Neural cell (in vitro differentiated cells): ENCODE data around the gene NDUFS7. TPM values are rescaled to one million over a fixed set of nuclear protein-coding genes. Genes with fewer than 3 reads are reported as not detected.

Experiments
- H2AFZ ChIP-seq: fragments of 200-600, 300-800 bp; sonication (generic), shearing (Covaris generic); 2 replicates; pipeline ENCODE4 v1.6.0; 2014; ENCODE audit warnings: low read depth, mild to moderate bottlenecking, antibody characterized with exemption, low read length, moderate library complexity
- H3F3A ChIP-seq: fragments of 200-600 bp; shearing (Covaris generic); 2 replicates; pipeline ENCODE4 v1.6.1; 2016; ENCODE audit warnings: mild to moderate bottlenecking, moderate library complexity, mixed read lengths, antibody characterized with exemption, low read length; ENCODE audit not compliant: insufficient read depth, poor library complexity, severe bottlenecking
- H3K27ac ChIP-seq: fragments of 200-600, 300-800 bp; sonication (generic), shearing (Covaris generic); 2 replicates; pipeline ENCODE4 v1.5.1; 2014; ENCODE audit warnings: mild to moderate bottlenecking, low read length, moderate library complexity
- H3K27me3 ChIP-seq: fragments of 300-800, 200-600 bp; sonication (generic), shearing (Covaris generic); 2 replicates; pipeline ENCODE4 v1.6.0; 2014; ENCODE audit warnings: mild to moderate bottlenecking, low read depth, low read length, moderate library complexity; ENCODE audit not compliant: insufficient read depth
- H3K36me3 ChIP-seq: fragments of 300-800, 200-600 bp; sonication (generic), shearing (Covaris generic); 2 replicates; pipeline ENCODE4 v1.5.1; 2014; ENCODE audit warnings: mild to moderate bottlenecking, antibody characterized with exemption, low read length, moderate library complexity; ENCODE audit not compliant: insufficient read depth
- H3K4me2 ChIP-seq: fragments of 300-800, 200-600 bp; sonication (generic), shearing (Covaris generic); 2 replicates; pipeline ENCODE4 v1.6.0; 2014; ENCODE audit warnings: mild to moderate bottlenecking, low read length
- H3K4me3 ChIP-seq: fragments of 300-800, 200-600 bp; sonication (generic), shearing (Covaris generic); 2 replicates; pipeline ENCODE4 v1.5.1; 2014; ENCODE audit warnings: mild to moderate bottlenecking, low read length, moderate library complexity
- H3K79me2 ChIP-seq: fragments of 200-600 bp; shearing (Covaris generic); replicated peaks from 2 replicates; pipeline ENCODE4 v1.6.0; 2014; ENCODE audit warnings: mild to moderate bottlenecking, low read length, moderate library complexity; ENCODE audit not compliant: insufficient read depth
- H3K9ac ChIP-seq: fragments of 300-800, 200-600 bp; sonication (generic), shearing (Covaris generic); 2 replicates; pipeline ENCODE4 v1.6.1; 2016; ENCODE audit warnings: mild to moderate bottlenecking, low read length, mixed read lengths
- H3K9me2 ChIP-seq: fragments of 200-600 bp; shearing (Covaris generic); 2 replicates; pipeline ENCODE4 v1.6.1; 2016; ENCODE audit warnings: mild to moderate bottlenecking, low read length, mixed read lengths; ENCODE audit not compliant: insufficient read depth
- H3K9me3 ChIP-seq: fragments of 200-600, 300-800 bp; sonication (generic), shearing (Covaris generic); 2 replicates; pipeline ENCODE4 v1.6.1; 2016; ENCODE audit warnings: mild to moderate bottlenecking, mixed run types, low read length, moderate library complexity, mixed read lengths
- H4K20me1 ChIP-seq: fragments of 200-600 bp; shearing (Covaris generic); 2 replicates; pipeline ENCODE4 v1.6.1; 2016; ENCODE audit warnings: mild to moderate bottlenecking, mixed run types; ENCODE audit not compliant: insufficient read depth
- EP300 ChIP-seq: fragments of 450-650 bp; conservative IDR thresholded peaks from 2 replicates; pipeline ENCODE4 v1.6.1; 2014; ENCODE audit warnings: antibody characterized with exemption, mild to moderate bottlenecking, moderate library complexity; ENCODE audit not compliant: poor library complexity, severe bottlenecking
- EZH2 ChIP-seq: fragments of 200-600, 300-800 bp; shearing (Covaris generic), sonication (generic); IDR thresholded peaks from 2 replicates; pipeline ENCODE4 v1.6.1; 2014; ENCODE audit warnings: antibody characterized with exemption, low read length, borderline replicate concordance, mild to moderate bottlenecking; ENCODE audit not compliant: insufficient read depth, poor library complexity, severe bottlenecking
- MXI1 ChIP-seq: fragments of 450-650 bp; conservative IDR thresholded peaks from 2 replicates; pipeline ENCODE4 v1.6.1; 2014; ENCODE audit warnings: antibody characterized with exemption, mild to moderate bottlenecking; ENCODE audit not compliant: poor library complexity, severe bottlenecking
- POLR2AphosphoS5 ChIP-seq: IDR thresholded peaks from 2 replicates; pipeline ENCODE4 v1.6.1; 2012
- RAD21 ChIP-seq: fragments of 450-650 bp; conservative IDR thresholded peaks from 2 replicates; pipeline ENCODE4 v1.6.1; 2014; ENCODE audit warnings: antibody characterized with exemption, mild to moderate bottlenecking, moderate library complexity
- SMC3 ChIP-seq: fragments of 450-650 bp; conservative IDR thresholded peaks from 2 replicates; pipeline ENCODE4 v1.6.1; 2014; ENCODE audit warnings: antibody characterized with exemption, mild to moderate bottlenecking, moderate library complexity; ENCODE audit not compliant: poor library complexity
- TAF1 ChIP-seq: IDR thresholded peaks from 2 replicates; pipeline ENCODE4 v1.6.1; 2012; ENCODE audit warnings: low read depth
- polyA plus RNA-seq: library from polyadenylated mRNA; depleted of rRNA; stranded (reverse); fragments of >200 nt; gene quantifications from 2 replicates; pipeline ENCODE4 v1.2.3, GENCODE V29; 2014
- TF ChIP-seq, protein P1 (sequence below): fragments of 450-650 bp; IDR thresholded peaks from 2 replicates; pipeline ENCODE4 v1.5.1; 2014; ENCODE audit warnings: antibody characterized with exemption, mild to moderate bottlenecking, moderate library complexity; ENCODE audit not compliant: poor library complexity, severe bottlenecking
- TF ChIP-seq, protein P2 (sequence below): IDR thresholded peaks from 2 replicates; pipeline ENCODE4 v1.6.1; 2012; ENCODE audit warnings: borderline replicate concordance

The NDUFS7 gene
- polyA plus RNA-seq, 1 donor from 2014 or later: 196 TPM

- Histone ChIP-seq H4K20me1 (no peaks in the 10 kb centered on the region), H3K27ac (no peak overlapping the region), H3K79me2 (peaks cover 6% of the 10 kb centered on the region), H3K9me3 (no peaks in the 10 kb centered on the region), H3K9me2 (no peaks in the 10 kb centered on the region), H3K4me3 (no peak overlapping the region), H2AFZ (no peak overlapping the region), H3K27me3 (no peaks in the 10 kb centered on the region), H3K4me2 (no peak overlapping the region), H3F3A (no peaks in the 10 kb centered on the region), H3K9ac (no peak overlapping the region), H3K36me3 (no peaks in the 10 kb centered on the region)
- TF ChIP-seq, protein P1, sequence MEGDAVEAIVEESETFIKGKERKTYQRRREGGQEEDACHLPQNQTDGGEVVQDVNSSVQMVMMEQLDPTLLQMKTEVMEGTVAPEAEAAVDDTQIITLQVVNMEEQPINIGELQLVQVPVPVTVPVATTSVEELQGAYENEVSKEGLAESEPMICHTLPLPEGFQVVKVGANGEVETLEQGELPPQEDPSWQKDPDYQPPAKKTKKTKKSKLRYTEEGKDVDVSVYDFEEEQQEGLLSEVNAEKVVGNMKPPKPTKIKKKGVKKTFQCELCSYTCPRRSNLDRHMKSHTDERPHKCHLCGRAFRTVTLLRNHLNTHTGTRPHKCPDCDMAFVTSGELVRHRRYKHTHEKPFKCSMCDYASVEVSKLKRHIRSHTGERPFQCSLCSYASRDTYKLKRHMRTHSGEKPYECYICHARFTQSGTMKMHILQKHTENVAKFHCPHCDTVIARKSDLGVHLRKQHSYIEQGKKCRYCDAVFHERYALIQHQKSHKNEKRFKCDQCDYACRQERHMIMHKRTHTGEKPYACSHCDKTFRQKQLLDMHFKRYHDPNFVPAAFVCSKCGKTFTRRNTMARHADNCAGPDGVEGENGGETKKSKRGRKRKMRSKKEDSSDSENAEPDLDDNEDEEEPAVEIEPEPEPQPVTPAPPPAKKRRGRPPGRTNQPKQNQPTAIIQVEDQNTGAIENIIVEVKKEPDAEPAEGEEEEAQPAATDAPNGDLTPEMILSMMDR: no peak
- TF ChIP-seq EZH2: no peak
- no peak for TF ChIP-seq SMC3
- TF ChIP-seq, protein P2, sequence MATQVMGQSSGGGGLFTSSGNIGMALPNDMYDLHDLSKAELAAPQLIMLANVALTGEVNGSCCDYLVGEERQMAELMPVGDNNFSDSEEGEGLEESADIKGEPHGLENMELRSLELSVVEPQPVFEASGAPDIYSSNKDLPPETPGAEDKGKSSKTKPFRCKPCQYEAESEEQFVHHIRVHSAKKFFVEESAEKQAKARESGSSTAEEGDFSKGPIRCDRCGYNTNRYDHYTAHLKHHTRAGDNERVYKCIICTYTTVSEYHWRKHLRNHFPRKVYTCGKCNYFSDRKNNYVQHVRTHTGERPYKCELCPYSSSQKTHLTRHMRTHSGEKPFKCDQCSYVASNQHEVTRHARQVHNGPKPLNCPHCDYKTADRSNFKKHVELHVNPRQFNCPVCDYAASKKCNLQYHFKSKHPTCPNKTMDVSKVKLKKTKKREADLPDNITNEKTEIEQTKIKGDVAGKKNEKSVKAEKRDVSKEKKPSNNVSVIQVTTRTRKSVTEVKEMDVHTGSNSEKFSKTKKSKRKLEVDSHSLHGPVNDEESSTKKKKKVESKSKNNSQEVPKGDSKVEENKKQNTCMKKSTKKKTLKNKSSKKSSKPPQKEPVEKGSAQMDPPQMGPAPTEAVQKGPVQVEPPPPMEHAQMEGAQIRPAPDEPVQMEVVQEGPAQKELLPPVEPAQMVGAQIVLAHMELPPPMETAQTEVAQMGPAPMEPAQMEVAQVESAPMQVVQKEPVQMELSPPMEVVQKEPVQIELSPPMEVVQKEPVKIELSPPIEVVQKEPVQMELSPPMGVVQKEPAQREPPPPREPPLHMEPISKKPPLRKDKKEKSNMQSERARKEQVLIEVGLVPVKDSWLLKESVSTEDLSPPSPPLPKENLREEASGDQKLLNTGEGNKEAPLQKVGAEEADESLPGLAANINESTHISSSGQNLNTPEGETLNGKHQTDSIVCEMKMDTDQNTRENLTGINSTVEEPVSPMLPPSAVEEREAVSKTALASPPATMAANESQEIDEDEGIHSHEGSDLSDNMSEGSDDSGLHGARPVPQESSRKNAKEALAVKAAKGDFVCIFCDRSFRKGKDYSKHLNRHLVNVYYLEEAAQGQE: no peak
- TF ChIP-seq POLR2AphosphoS5: no peak
- no peak for TF ChIP-seq TAF1
- no peak for TF ChIP-seq EP300
- no peak for TF ChIP-seq RAD21
- TF ChIP-seq MXI1: no peak
Measured at GRCh38 chr19:1363599-1363998, 20.1 kb upstream of the NDUFS7 start.

GRCh38 chr19:1364070-1364704, 19.5 kb upstream of the NDUFS7 start:
- H2AFZ ChIP-seq: no peak overlapping the region
- H3K36me3 ChIP-seq: no peaks in the 10 kb centered on the region
- TF ChIP-seq, protein P1: peak; percentile 37
- no peak for TF ChIP-seq TAF1
- H3K9me2 ChIP-seq: no peaks in the 10 kb centered on the region
- H3K9ac ChIP-seq: no peak overlapping the region
- H3K4me3 ChIP-seq: no peak overlapping the region
- no peak overlapping the region for H3K27ac ChIP-seq
- H3K4me2 ChIP-seq: no peak overlapping the region
- H3F3A ChIP-seq: no peaks in the 10 kb centered on the region
- H3K79me2 ChIP-seq: peaks cover 6% of the 10 kb centered on the region
- H4K20me1 ChIP-seq: no peaks in the 10 kb centered on the region
- no peaks in the 10 kb centered on the region for H3K27me3 ChIP-seq
- H3K9me3 ChIP-seq: no peaks in the 10 kb centered on the region
